HL-60 (cell line): ENCODE data around the gene ZBTB42.

ENCODE experiments used
- SPI1 ChIP-seq: IDR thresholded peaks from 2 replicates; pipeline ENCODE4 v1.6.1; 2012; ENCODE audit warnings: low read depth, mild to moderate bottlenecking, borderline replicate concordance
- TF ChIP-seq, protein P1 (sequence below): IDR thresholded peaks from one replicate; pipeline ENCODE4 v1.5.1; 2011; ENCODE audit warnings: low read length, control low read depth, inconsistent platforms; ENCODE audit not compliant: insufficient read depth

GRCh38 chr14:104791425-104791824, 9.5 kb upstream of the ZBTB42 start:
- no peak for TF ChIP-seq SPI1
- TF ChIP-seq, protein P1, sequence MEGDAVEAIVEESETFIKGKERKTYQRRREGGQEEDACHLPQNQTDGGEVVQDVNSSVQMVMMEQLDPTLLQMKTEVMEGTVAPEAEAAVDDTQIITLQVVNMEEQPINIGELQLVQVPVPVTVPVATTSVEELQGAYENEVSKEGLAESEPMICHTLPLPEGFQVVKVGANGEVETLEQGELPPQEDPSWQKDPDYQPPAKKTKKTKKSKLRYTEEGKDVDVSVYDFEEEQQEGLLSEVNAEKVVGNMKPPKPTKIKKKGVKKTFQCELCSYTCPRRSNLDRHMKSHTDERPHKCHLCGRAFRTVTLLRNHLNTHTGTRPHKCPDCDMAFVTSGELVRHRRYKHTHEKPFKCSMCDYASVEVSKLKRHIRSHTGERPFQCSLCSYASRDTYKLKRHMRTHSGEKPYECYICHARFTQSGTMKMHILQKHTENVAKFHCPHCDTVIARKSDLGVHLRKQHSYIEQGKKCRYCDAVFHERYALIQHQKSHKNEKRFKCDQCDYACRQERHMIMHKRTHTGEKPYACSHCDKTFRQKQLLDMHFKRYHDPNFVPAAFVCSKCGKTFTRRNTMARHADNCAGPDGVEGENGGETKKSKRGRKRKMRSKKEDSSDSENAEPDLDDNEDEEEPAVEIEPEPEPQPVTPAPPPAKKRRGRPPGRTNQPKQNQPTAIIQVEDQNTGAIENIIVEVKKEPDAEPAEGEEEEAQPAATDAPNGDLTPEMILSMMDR: no peak
